H9 (cell line): ENCODE measurements around the gene RNF17. TPM values are rescaled to one million over a fixed set of nuclear protein-coding genes. Genes with fewer than 3 reads are reported as not detected.

Experiments used
- DNase-seq: peaks from one replicate; pipeline ENCODE4 v3.0.0-alpha.2; 2017
- H2AFZ ChIP-seq: one replicate; pipeline ENCODE4 v1.6.1; 2013; ENCODE audit warnings: mild to moderate bottlenecking, low read length, control low read depth, moderate library complexity
- H2AK5ac ChIP-seq: 2 replicates; pipeline ENCODE4 v1.6.1; 2013; ENCODE audit warnings: low read length, control low read depth, mixed read lengths; ENCODE audit not compliant: insufficient read length
- H2BK120ac ChIP-seq: one replicate; pipeline ENCODE4 v1.6.1; 2013; ENCODE audit warnings: low read depth, mild to moderate bottlenecking, low read length, control low read depth, inconsistent platforms; ENCODE audit not compliant: poor library complexity, severe bottlenecking
- H2BK12ac ChIP-seq: 2 replicates; pipeline ENCODE4 v1.6.1; 2013; ENCODE audit warnings: low read length, control low read depth, mixed read lengths, low read depth; ENCODE audit not compliant: insufficient read length
- H2BK15ac ChIP-seq: 2 replicates; pipeline ENCODE4 v1.6.1; 2013; ENCODE audit warnings: low read depth, low read length, control low read depth
- H2BK20ac ChIP-seq: one replicate; pipeline ENCODE4 v1.6.1; 2013; ENCODE audit warnings: low read depth, mild to moderate bottlenecking, low read length, control low read depth, inconsistent platforms; ENCODE audit not compliant: poor library complexity, severe bottlenecking
- H2BK5ac ChIP-seq: 2 replicates; pipeline ENCODE4 v1.6.1; 2013; ENCODE audit warnings: low read length, control low read depth, mixed read lengths; ENCODE audit not compliant: insufficient read length
- H3K14ac ChIP-seq: 2 replicates; pipeline ENCODE4 v1.6.1; 2013; ENCODE audit warnings: low read length, control low read depth; ENCODE audit not compliant: insufficient read depth
- H3K18ac ChIP-seq: 2 replicates; pipeline ENCODE4 v1.6.1; 2013; ENCODE audit warnings: low read depth, mild to moderate bottlenecking, mixed read lengths, low read length, control low read depth; ENCODE audit not compliant: insufficient read length
- H3K23ac ChIP-seq: 2 replicates; pipeline ENCODE4 v1.6.1; 2013; ENCODE audit warnings: low read length, control low read depth, mixed read lengths, low read depth; ENCODE audit not compliant: insufficient read length
- H3K23me2 ChIP-seq: 2 replicates; pipeline ENCODE4 v1.6.1; 2013; ENCODE audit warnings: low read depth, mild to moderate bottlenecking, mixed read lengths, low read length, control low read depth; ENCODE audit not compliant: insufficient read length, poor library complexity, severe bottlenecking
- H3K27ac ChIP-seq: 2 replicates; pipeline ENCODE4 v1.5.1; 2013; ENCODE audit warnings: low read length, control low read depth, mixed read lengths, low read depth; ENCODE audit not compliant: insufficient read length
- H3K27me3 ChIP-seq: 2 replicates; pipeline ENCODE4 v1.6.1; 2013; ENCODE audit warnings: low read length, control low read depth, inconsistent platforms; ENCODE audit not compliant: insufficient read depth
- H3K4ac ChIP-seq: 2 replicates; pipeline ENCODE4 v1.6.1; 2013; ENCODE audit warnings: low read depth, mild to moderate bottlenecking, control low read depth, inconsistent platforms, low read length, moderate library complexity
- H3K4me1 ChIP-seq: 2 replicates; pipeline ENCODE4 v1.6.1; 2013; ENCODE audit warnings: low read length, control low read depth, inconsistent platforms; ENCODE audit not compliant: insufficient read depth
- H3K4me2 ChIP-seq: 2 replicates; pipeline ENCODE4 v1.6.1; 2013; ENCODE audit warnings: low read length, control low read depth, mixed read lengths; ENCODE audit not compliant: insufficient read length, insufficient read depth
- H3K56ac ChIP-seq: 2 replicates; pipeline ENCODE4 v1.6.1; 2013; ENCODE audit warnings: low read depth, mild to moderate bottlenecking, mixed read lengths, low read length, control low read depth; ENCODE audit not compliant: insufficient read length
- H3K79me1 ChIP-seq: 2 replicates; pipeline ENCODE4 v1.6.1; 2013; ENCODE audit warnings: low read depth, mild to moderate bottlenecking, moderate library complexity, low read length, control low read depth, inconsistent platforms; ENCODE audit not compliant: insufficient read depth, poor library complexity, severe bottlenecking
- H3K79me2 ChIP-seq: 2 replicates; pipeline ENCODE4 v1.6.1; 2013; ENCODE audit warnings: low read length, control low read depth, inconsistent platforms; ENCODE audit not compliant: insufficient read depth
- H3K9ac ChIP-seq: 2 replicates; pipeline ENCODE4 v1.6.1; 2013; ENCODE audit warnings: low read length, control low read depth, mixed read lengths; ENCODE audit not compliant: insufficient read length; ENCODE audit errors: extremely low read depth
- H3K9me3 ChIP-seq: one replicate; pipeline ENCODE4 v1.6.1; 2013; ENCODE audit warnings: low read depth, low read length, inconsistent platforms; ENCODE audit not compliant: control insufficient read depth
- H3T11ph ChIP-seq: one replicate; pipeline ENCODE4 v1.6.1; 2013; ENCODE audit warnings: mild to moderate bottlenecking, low read length, control low read depth, inconsistent platforms
- H4K20me1 ChIP-seq: one replicate; pipeline ENCODE4 v1.6.1; 2013; ENCODE audit not compliant: control insufficient read depth, insufficient read length, insufficient read depth
- H4K5ac ChIP-seq: 2 replicates; pipeline ENCODE4 v1.6.1; 2013; ENCODE audit warnings: low read depth, mild to moderate bottlenecking, mixed read lengths, low read length, control low read depth; ENCODE audit not compliant: insufficient read length
- H4K8ac ChIP-seq: replicated peaks from 2 replicates; pipeline ENCODE4 v1.6.1; 2013; ENCODE audit warnings: low read length, control low read depth, mixed read lengths, low read depth; ENCODE audit not compliant: insufficient read length
- H4K91ac ChIP-seq: 2 replicates; pipeline ENCODE4 v1.6.1; 2013; ENCODE audit warnings: low read depth, mild to moderate bottlenecking, moderate library complexity, mixed read lengths, low read length, control low read depth; ENCODE audit not compliant: insufficient read length
- H3K27ac Mint-ChIP-seq, 3 experiments: 2 replicates in 2 of 3; 3 replicates in 1 of 3; pipeline ENCODE4 v1.8.0; 2020 to 2021; ENCODE audit warnings: mixed read lengths in 3 of 3, mild to moderate bottlenecking in 1 of 3, moderate library complexity in 1 of 3
- H3K27me3 Mint-ChIP-seq: 2 replicates; pipeline ENCODE4 v1.8.0; 2021; ENCODE audit warnings: low read depth, mild to moderate bottlenecking, moderate library complexity, mixed read lengths
- H3K36me3 Mint-ChIP-seq, 3 experiments: 2 replicates in 2 of 3; 3 replicates in 1 of 3; pipeline ENCODE4 v1.8.0; 2020 to 2021; ENCODE audit warnings: low read depth in 3 of 3, mixed read lengths in 3 of 3; ENCODE audit not compliant: insufficient read depth in 1 of 3
- H3K4me1 Mint-ChIP-seq, 2 experiments: 2 replicates each; pipeline ENCODE4 v1.8.0; 2020; ENCODE audit warnings: mixed read lengths in 2 of 2
- H3K4me3 Mint-ChIP-seq, 2 experiments: 2 replicates in 1 of 2; 3 replicates in 1 of 2; pipeline ENCODE4 v1.8.0; 2020 to 2021; ENCODE audit warnings: mild to moderate bottlenecking in 2 of 2, mixed read lengths in 2 of 2, moderate library complexity in 1 of 2
- H3K9me3 Mint-ChIP-seq, 2 experiments: 2 replicates in 1 of 2; 3 replicates in 1 of 2; pipeline ENCODE4 v1.8.0; 2020; ENCODE audit warnings: mild to moderate bottlenecking in 2 of 2, mixed read lengths in 2 of 2, moderate library complexity in 1 of 2
- WGBS: extraction: QIAGEN DNeasy Blood & Tissue Kit; methylation state at CpG from one replicate; pipeline ENCODE4 v1.1.7; 2013; ENCODE audit warnings: missing lambda C conversion rate, low lambda C conversion rate, mixed read lengths; ENCODE audit not compliant: insufficient read length; ENCODE audit errors: extremely low coverage; 5-methylcytosine and 5-hydroxymethylcytosine counted together
- total RNA-seq: library from RNA; stranded (reverse); gene quantifications from 2 replicates; pipeline ENCODE4 v1.2.1, GENCODE V29; 2021
- TF ChIP-seq, protein P1 (sequence below): fragments of 200-600 bp; sonication (generic); conservative IDR thresholded peaks from 3 replicates; pipeline ENCODE4 v1.8.0; 2021; ENCODE audit warnings: antibody characterized with exemption, mild to moderate bottlenecking

Gene RNF17
- total RNA-seq, 1 experiment from 2014 or later = not detected

- no peak overlapping the region for H4K5ac ChIP-seq
- H3K27ac Mint-ChIP-seq = no peak overlapping the region
- no peaks in the 10 kb centered on the region for H4K20me1 ChIP-seq
- H3T11ph ChIP-seq = no peak overlapping the region
- H3K4ac ChIP-seq = no peak overlapping the region
- H3K23me2 ChIP-seq = peaks cover 3% of the 10 kb centered on the region
- no CpG with 5 or more reads among the region's 11 CpGs for WGBS
- H2BK5ac ChIP-seq = no peak overlapping the region
- no peaks in the 10 kb centered on the region for H3K79me2 ChIP-seq
- H4K8ac ChIP-seq = no peak overlapping the region
- DNase-seq = peak; percentile 57
- TF ChIP-seq, protein P1, sequence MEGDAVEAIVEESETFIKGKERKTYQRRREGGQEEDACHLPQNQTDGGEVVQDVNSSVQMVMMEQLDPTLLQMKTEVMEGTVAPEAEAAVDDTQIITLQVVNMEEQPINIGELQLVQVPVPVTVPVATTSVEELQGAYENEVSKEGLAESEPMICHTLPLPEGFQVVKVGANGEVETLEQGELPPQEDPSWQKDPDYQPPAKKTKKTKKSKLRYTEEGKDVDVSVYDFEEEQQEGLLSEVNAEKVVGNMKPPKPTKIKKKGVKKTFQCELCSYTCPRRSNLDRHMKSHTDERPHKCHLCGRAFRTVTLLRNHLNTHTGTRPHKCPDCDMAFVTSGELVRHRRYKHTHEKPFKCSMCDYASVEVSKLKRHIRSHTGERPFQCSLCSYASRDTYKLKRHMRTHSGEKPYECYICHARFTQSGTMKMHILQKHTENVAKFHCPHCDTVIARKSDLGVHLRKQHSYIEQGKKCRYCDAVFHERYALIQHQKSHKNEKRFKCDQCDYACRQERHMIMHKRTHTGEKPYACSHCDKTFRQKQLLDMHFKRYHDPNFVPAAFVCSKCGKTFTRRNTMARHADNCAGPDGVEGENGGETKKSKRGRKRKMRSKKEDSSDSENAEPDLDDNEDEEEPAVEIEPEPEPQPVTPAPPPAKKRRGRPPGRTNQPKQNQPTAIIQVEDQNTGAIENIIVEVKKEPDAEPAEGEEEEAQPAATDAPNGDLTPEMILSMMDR = peak; percentile 60
- H3K14ac ChIP-seq = no peak overlapping the region
- H3K4me3 Mint-ChIP-seq = no peak overlapping the region
- H3K23ac ChIP-seq = no peak overlapping the region
- H3K9ac ChIP-seq = no peak overlapping the region
- H3K56ac ChIP-seq = no peak overlapping the region
- H3K4me1 Mint-ChIP-seq = peaks cover 11% of the 10 kb centered on the region in 2 experiments
- no peak overlapping the region for H2AK5ac ChIP-seq
- H3K4me1 ChIP-seq = no peaks in the 10 kb centered on the region
- H3K4me2 ChIP-seq = no peak overlapping the region
- H2BK12ac ChIP-seq = no peak overlapping the region
- no peak overlapping the region for H3K27ac ChIP-seq
- no peak overlapping the region for H2AFZ ChIP-seq
- H3K79me1 ChIP-seq = no peaks in the 10 kb centered on the region
- H4K91ac ChIP-seq = no peak overlapping the region
- H3K36me3 Mint-ChIP-seq = no peaks in the 10 kb centered on the region; a peak in 2 of 7 replicates
- peaks cover 18% of the 10 kb centered on the region; the same call in 1 of the 2 replicates for H3K27me3 ChIP-seq
- no peaks in the 10 kb centered on the region; a peak in 2 of 5 replicates for H3K9me3 Mint-ChIP-seq
- no peaks in the 10 kb centered on the region for H3K9me3 ChIP-seq
- peaks cover 40% of the 10 kb centered on the region for H3K27me3 Mint-ChIP-seq
- H2BK120ac ChIP-seq = no peak overlapping the region
- no peak overlapping the region for H2BK15ac ChIP-seq
- H2BK20ac ChIP-seq = no peak overlapping the region
- H3K18ac ChIP-seq = no peak overlapping the region
Observed at GRCh38 chr13:24741016-24741662, 22.8 kb upstream of the RNF17 start.
